H9 (cell line): Measurements from ENCODE around the gene SLC25A22. TPM values are rescaled to one million over a fixed set of nuclear protein-coding genes. Genes with fewer than 3 reads are reported as not detected.

ENCODE experiments used
- DNase-seq: peaks from one replicate; pipeline ENCODE4 v3.0.0-alpha.2; 2017
- H2AFZ ChIP-seq: one replicate; pipeline ENCODE4 v1.6.1; 2013; ENCODE audit warnings: mild to moderate bottlenecking, low read length, control low read depth, moderate library complexity
- H2AK5ac ChIP-seq: 2 replicates; pipeline ENCODE4 v1.6.1; 2013; ENCODE audit warnings: low read length, control low read depth, mixed read lengths; ENCODE audit not compliant: insufficient read length
- H2BK120ac ChIP-seq: one replicate; pipeline ENCODE4 v1.6.1; 2013; ENCODE audit warnings: low read depth, mild to moderate bottlenecking, low read length, control low read depth, inconsistent platforms; ENCODE audit not compliant: poor library complexity, severe bottlenecking
- H2BK12ac ChIP-seq: 2 replicates; pipeline ENCODE4 v1.6.1; 2013; ENCODE audit warnings: low read length, control low read depth, mixed read lengths, low read depth; ENCODE audit not compliant: insufficient read length
- H2BK15ac ChIP-seq: 2 replicates; pipeline ENCODE4 v1.6.1; 2013; ENCODE audit warnings: low read depth, low read length, control low read depth
- H2BK20ac ChIP-seq: one replicate; pipeline ENCODE4 v1.6.1; 2013; ENCODE audit warnings: low read depth, mild to moderate bottlenecking, low read length, control low read depth, inconsistent platforms; ENCODE audit not compliant: poor library complexity, severe bottlenecking
- H2BK5ac ChIP-seq: 2 replicates; pipeline ENCODE4 v1.6.1; 2013; ENCODE audit warnings: low read length, control low read depth, mixed read lengths; ENCODE audit not compliant: insufficient read length
- H3K14ac ChIP-seq: 2 replicates; pipeline ENCODE4 v1.6.1; 2013; ENCODE audit warnings: low read length, control low read depth; ENCODE audit not compliant: insufficient read depth
- H3K18ac ChIP-seq: 2 replicates; pipeline ENCODE4 v1.6.1; 2013; ENCODE audit warnings: low read depth, mild to moderate bottlenecking, mixed read lengths, low read length, control low read depth; ENCODE audit not compliant: insufficient read length
- H3K23ac ChIP-seq: 2 replicates; pipeline ENCODE4 v1.6.1; 2013; ENCODE audit warnings: low read length, control low read depth, mixed read lengths, low read depth; ENCODE audit not compliant: insufficient read length
- H3K23me2 ChIP-seq: 2 replicates; pipeline ENCODE4 v1.6.1; 2013; ENCODE audit warnings: low read depth, mild to moderate bottlenecking, mixed read lengths, low read length, control low read depth; ENCODE audit not compliant: insufficient read length, poor library complexity, severe bottlenecking
- H3K27ac ChIP-seq: 2 replicates; pipeline ENCODE4 v1.5.1; 2013; ENCODE audit warnings: low read length, control low read depth, mixed read lengths, low read depth; ENCODE audit not compliant: insufficient read length
- H3K27me3 ChIP-seq: 2 replicates; pipeline ENCODE4 v1.6.1; 2013; ENCODE audit warnings: low read length, control low read depth, inconsistent platforms; ENCODE audit not compliant: insufficient read depth
- H3K4ac ChIP-seq: 2 replicates; pipeline ENCODE4 v1.6.1; 2013; ENCODE audit warnings: low read depth, mild to moderate bottlenecking, control low read depth, inconsistent platforms, low read length, moderate library complexity
- H3K4me1 ChIP-seq: 2 replicates; pipeline ENCODE4 v1.6.1; 2013; ENCODE audit warnings: low read length, control low read depth, inconsistent platforms; ENCODE audit not compliant: insufficient read depth
- H3K4me2 ChIP-seq: 2 replicates; pipeline ENCODE4 v1.6.1; 2013; ENCODE audit warnings: low read length, control low read depth, mixed read lengths; ENCODE audit not compliant: insufficient read length, insufficient read depth
- H3K56ac ChIP-seq: 2 replicates; pipeline ENCODE4 v1.6.1; 2013; ENCODE audit warnings: low read depth, mild to moderate bottlenecking, mixed read lengths, low read length, control low read depth; ENCODE audit not compliant: insufficient read length
- H3K79me1 ChIP-seq: 2 replicates; pipeline ENCODE4 v1.6.1; 2013; ENCODE audit warnings: low read depth, mild to moderate bottlenecking, moderate library complexity, low read length, control low read depth, inconsistent platforms; ENCODE audit not compliant: insufficient read depth, poor library complexity, severe bottlenecking
- H3K79me2 ChIP-seq: 2 replicates; pipeline ENCODE4 v1.6.1; 2013; ENCODE audit warnings: low read length, control low read depth, inconsistent platforms; ENCODE audit not compliant: insufficient read depth
- H3K9ac ChIP-seq: 2 replicates; pipeline ENCODE4 v1.6.1; 2013; ENCODE audit warnings: low read length, control low read depth, mixed read lengths; ENCODE audit not compliant: insufficient read length; ENCODE audit errors: extremely low read depth
- H3K9me3 ChIP-seq: one replicate; pipeline ENCODE4 v1.6.1; 2013; ENCODE audit warnings: low read depth, low read length, inconsistent platforms; ENCODE audit not compliant: control insufficient read depth
- H3T11ph ChIP-seq: one replicate; pipeline ENCODE4 v1.6.1; 2013; ENCODE audit warnings: mild to moderate bottlenecking, low read length, control low read depth, inconsistent platforms
- H4K20me1 ChIP-seq: one replicate; pipeline ENCODE4 v1.6.1; 2013; ENCODE audit not compliant: control insufficient read depth, insufficient read length, insufficient read depth
- H4K5ac ChIP-seq: 2 replicates; pipeline ENCODE4 v1.6.1; 2013; ENCODE audit warnings: low read depth, mild to moderate bottlenecking, mixed read lengths, low read length, control low read depth; ENCODE audit not compliant: insufficient read length
- H4K8ac ChIP-seq: replicated peaks from 2 replicates; pipeline ENCODE4 v1.6.1; 2013; ENCODE audit warnings: low read length, control low read depth, mixed read lengths, low read depth; ENCODE audit not compliant: insufficient read length
- H4K91ac ChIP-seq: 2 replicates; pipeline ENCODE4 v1.6.1; 2013; ENCODE audit warnings: low read depth, mild to moderate bottlenecking, moderate library complexity, mixed read lengths, low read length, control low read depth; ENCODE audit not compliant: insufficient read length
- H3K27ac Mint-ChIP-seq, 3 experiments: 2 replicates in 2 of 3; 3 replicates in 1 of 3; pipeline ENCODE4 v1.8.0; 2020 to 2021; ENCODE audit warnings: mixed read lengths in 3 of 3, mild to moderate bottlenecking in 1 of 3, moderate library complexity in 1 of 3
- H3K27me3 Mint-ChIP-seq: 2 replicates; pipeline ENCODE4 v1.8.0; 2021; ENCODE audit warnings: low read depth, mild to moderate bottlenecking, moderate library complexity, mixed read lengths
- H3K36me3 Mint-ChIP-seq, 3 experiments: 2 replicates in 2 of 3; 3 replicates in 1 of 3; pipeline ENCODE4 v1.8.0; 2020 to 2021; ENCODE audit warnings: low read depth in 3 of 3, mixed read lengths in 3 of 3; ENCODE audit not compliant: insufficient read depth in 1 of 3
- H3K4me1 Mint-ChIP-seq, 2 experiments: 2 replicates each; pipeline ENCODE4 v1.8.0; 2020; ENCODE audit warnings: mixed read lengths in 2 of 2
- H3K4me3 Mint-ChIP-seq, 2 experiments: 2 replicates in 1 of 2; 3 replicates in 1 of 2; pipeline ENCODE4 v1.8.0; 2020 to 2021; ENCODE audit warnings: mild to moderate bottlenecking in 2 of 2, mixed read lengths in 2 of 2, moderate library complexity in 1 of 2
- H3K9me3 Mint-ChIP-seq, 2 experiments: 2 replicates in 1 of 2; 3 replicates in 1 of 2; pipeline ENCODE4 v1.8.0; 2020; ENCODE audit warnings: mild to moderate bottlenecking in 2 of 2, mixed read lengths in 2 of 2, moderate library complexity in 1 of 2
- CTCF ChIP-seq: fragments of 200-600 bp; sonication (generic); conservative IDR thresholded peaks from 3 replicates; pipeline ENCODE4 v1.8.0; 2021; ENCODE audit warnings: antibody characterized with exemption, mild to moderate bottlenecking
- WGBS: extraction: QIAGEN DNeasy Blood & Tissue Kit; methylation state at CpG from one replicate; pipeline ENCODE4 v1.1.7; 2013; ENCODE audit warnings: missing lambda C conversion rate, low lambda C conversion rate, mixed read lengths; ENCODE audit not compliant: insufficient read length; ENCODE audit errors: extremely low coverage; 5-methylcytosine and 5-hydroxymethylcytosine counted together
- total RNA-seq: library from RNA; stranded (reverse); gene quantifications from 2 replicates; pipeline ENCODE4 v1.2.1, GENCODE V29; 2021

Gene SLC25A22
- total RNA-seq, 1 experiment from 2014 or later: 51.9 TPM

- Histone ChIP-seq H3K4me1 (no peaks in the 10 kb centered on the region; the same call in 1 of the 2 replicates), H3K27ac (no peak overlapping the region), H3K27me3 (peaks cover 9% of the 10 kb centered on the region; the same call in 1 of the 2 replicates), H3T11ph (no peak overlapping the region), H3K9ac (no peak overlapping the region), H3K79me1 (no peaks in the 10 kb centered on the region), H2AFZ (no peak overlapping the region), H3K4ac (no peak overlapping the region), H4K20me1 (no peaks in the 10 kb centered on the region), H2BK15ac (no peak overlapping the region), H3K14ac (no peak overlapping the region), H2AK5ac (no peak overlapping the region), H3K56ac (no peak overlapping the region), H3K4me2 (peak overlapping the region; percentile 56), H2BK5ac (no peak overlapping the region), H2BK20ac (no peak overlapping the region), H3K23ac (no peak overlapping the region), H2BK12ac (no peak overlapping the region), H3K79me2 (no peaks in the 10 kb centered on the region), H4K8ac (no peak overlapping the region), H2BK120ac (no peak overlapping the region), H4K5ac (no peak overlapping the region), H3K23me2 (peaks cover 32% of the 10 kb centered on the region), H3K9me3 (no peaks in the 10 kb centered on the region), H3K18ac (no peak overlapping the region), H4K91ac (no peak overlapping the region)
- Mint-ChIP-seq H3K9me3 (no peaks in the 10 kb centered on the region), H3K27ac (no peak overlapping the region), H3K27me3 (peaks cover 34% of the 10 kb centered on the region), H3K4me3 (peak overlapping the region; percentile 44 to 76), H3K36me3 (peaks cover 3 to 6% (median 4%) of the 10 kb centered on the region in 3 experiments; a peak in 4 of 7 replicates), H3K4me1 (peaks cover 36 to 46% of the 10 kb centered on the region in 2 experiments)
- no CpG with 5 or more reads among the region's 31 CpGs for WGBS
- TF ChIP-seq CTCF: no peak
- no peak for DNase-seq
These were observed 33.2 kb upstream of the SLC25A22 start for GRCh38 chr11:831118-831864.
